ENCODE measurements around the gene SH3RF3. TPM values are rescaled to one million over a fixed set of nuclear protein-coding genes. Genes with fewer than 3 reads are reported as not detected.

Gene SH3RF3
- polyA plus RNA-seq, 4 donors: 4.8 to 5.7 (median 5.1) TPM

- no peak for DNase-seq (ENCODE audit: low read depth in 4 of 4, low spot score in 3 of 4)
These were observed 347.8 kb downstream of the SH3RF3 start for GRCh38 chr2:109476641-109477441.

GRCh38 chr2:109478906-109479493, 350.0 kb downstream of the SH3RF3 start:
- no peak for DNase-seq (ENCODE audit: low read depth in 4 of 4, low spot score in 3 of 4)

- DNase-seq (ENCODE audit: low read depth in 4 of 4, low spot score in 3 of 4): no peak
These were observed 350.8 kb downstream of the SH3RF3 start for GRCh38 chr2:109479804-109480203.

- no peak for DNase-seq (ENCODE audit: low read depth in 4 of 4, low spot score in 3 of 4)
These were observed 351.6 kb downstream of the SH3RF3 start for GRCh38 chr2:109480486-109481195.

GRCh38 chr2:109481196-109481555, 352.2 kb downstream of the SH3RF3 start:
- no peak for DNase-seq (ENCODE audit: low read depth in 4 of 4, low spot score in 3 of 4)

GRCh38 chr2:109481599-109481998, 352.6 kb downstream of the SH3RF3 start:
- DNase-seq (ENCODE audit: low read depth in 4 of 4, low spot score in 3 of 4): no peak

- no peak for DNase-seq (ENCODE audit: low read depth in 4 of 4, low spot score in 3 of 4)
These were observed 353.4 kb downstream of the SH3RF3 start for GRCh38 chr2:109482361-109482861.

- DNase-seq (ENCODE audit: low read depth in 4 of 4, low spot score in 3 of 4): no peak
These were observed 357.9 kb downstream of the SH3RF3 start for GRCh38 chr2:109486711-109487535.

GRCh38 chr2:109487536-109487869, 358.5 kb downstream of the SH3RF3 start:
- DNase-seq (ENCODE audit: low read depth in 4 of 4, low spot score in 3 of 4): no peak

GRCh38 chr2:109487871-109488655, 359.1 kb downstream of the SH3RF3 start:
- no peak for DNase-seq (ENCODE audit: low read depth in 4 of 4, low spot score in 3 of 4)

GRCh38 chr2:109489296-109489695, 360.3 kb downstream of the SH3RF3 start:
- no peak for DNase-seq (ENCODE audit: low read depth in 4 of 4, low spot score in 3 of 4)

GRCh38 chr2:109493176-109493935, 364.4 kb downstream of the SH3RF3 start:
- DNase-seq (ENCODE audit: low read depth in 4 of 4, low spot score in 3 of 4): no peak

GRCh38 chr2:109494351-109494750, 365.3 kb downstream of the SH3RF3 start:
- DNase-seq (ENCODE audit: low read depth in 4 of 4, low spot score in 3 of 4): no peak

- no peak for DNase-seq (ENCODE audit: low read depth in 4 of 4, low spot score in 3 of 4)
These were observed 368.5 kb downstream of the SH3RF3 start for GRCh38 chr2:109497463-109497862.

GRCh38 chr2:109497911-109498870, 369.2 kb downstream of the SH3RF3 start:
- DNase-seq (ENCODE audit: low read depth in 4 of 4, low spot score in 3 of 4): no peak

GRCh38 chr2:109498906-109499305, 369.9 kb downstream of the SH3RF3 start:
- DNase-seq (ENCODE audit: low read depth in 4 of 4, low spot score in 3 of 4): no peak

GRCh38 chr2:109499566-109499965, 370.6 kb downstream of the SH3RF3 start:
- DNase-seq (ENCODE audit: low read depth in 4 of 4, low spot score in 3 of 4): no peak

- DNase-seq (ENCODE audit: low read depth in 4 of 4, low spot score in 3 of 4): no peak
These were observed 371.9 kb downstream of the SH3RF3 start for GRCh38 chr2:109500910-109501309.
